GM12873 (cell line): ENCODE measurements around the gene ROR2.

Experiments used
- TF ChIP-seq, protein P1 (sequence below): IDR thresholded peaks from 2 replicates; pipeline ENCODE4 v1.5.1; 2012; ENCODE audit warnings: low read depth, mild to moderate bottlenecking, moderate library complexity, low read length, control low read depth; ENCODE audit not compliant: insufficient read depth; ENCODE audit errors: missing control alignments

The ROR2 gene

DNA sequence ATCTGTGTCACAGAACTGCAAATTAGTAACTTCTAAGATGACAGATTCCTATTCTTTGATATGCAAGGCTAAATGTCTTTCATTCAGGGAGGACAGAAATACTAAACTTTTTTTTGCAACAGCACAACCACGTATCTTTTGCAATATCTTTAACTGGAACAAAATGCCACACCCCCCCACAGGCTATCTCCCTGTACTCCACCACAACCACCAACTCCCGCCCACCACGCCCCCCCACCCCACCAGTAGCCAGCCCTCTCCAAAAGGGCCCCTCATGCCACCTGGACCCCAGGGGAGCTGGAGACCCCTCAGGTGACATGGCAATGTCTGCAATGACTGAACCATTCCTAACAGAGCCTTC, 131.8 kb downstream of the ROR2 start:
- TF ChIP-seq, protein P1, sequence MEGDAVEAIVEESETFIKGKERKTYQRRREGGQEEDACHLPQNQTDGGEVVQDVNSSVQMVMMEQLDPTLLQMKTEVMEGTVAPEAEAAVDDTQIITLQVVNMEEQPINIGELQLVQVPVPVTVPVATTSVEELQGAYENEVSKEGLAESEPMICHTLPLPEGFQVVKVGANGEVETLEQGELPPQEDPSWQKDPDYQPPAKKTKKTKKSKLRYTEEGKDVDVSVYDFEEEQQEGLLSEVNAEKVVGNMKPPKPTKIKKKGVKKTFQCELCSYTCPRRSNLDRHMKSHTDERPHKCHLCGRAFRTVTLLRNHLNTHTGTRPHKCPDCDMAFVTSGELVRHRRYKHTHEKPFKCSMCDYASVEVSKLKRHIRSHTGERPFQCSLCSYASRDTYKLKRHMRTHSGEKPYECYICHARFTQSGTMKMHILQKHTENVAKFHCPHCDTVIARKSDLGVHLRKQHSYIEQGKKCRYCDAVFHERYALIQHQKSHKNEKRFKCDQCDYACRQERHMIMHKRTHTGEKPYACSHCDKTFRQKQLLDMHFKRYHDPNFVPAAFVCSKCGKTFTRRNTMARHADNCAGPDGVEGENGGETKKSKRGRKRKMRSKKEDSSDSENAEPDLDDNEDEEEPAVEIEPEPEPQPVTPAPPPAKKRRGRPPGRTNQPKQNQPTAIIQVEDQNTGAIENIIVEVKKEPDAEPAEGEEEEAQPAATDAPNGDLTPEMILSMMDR = no peak

DNA sequence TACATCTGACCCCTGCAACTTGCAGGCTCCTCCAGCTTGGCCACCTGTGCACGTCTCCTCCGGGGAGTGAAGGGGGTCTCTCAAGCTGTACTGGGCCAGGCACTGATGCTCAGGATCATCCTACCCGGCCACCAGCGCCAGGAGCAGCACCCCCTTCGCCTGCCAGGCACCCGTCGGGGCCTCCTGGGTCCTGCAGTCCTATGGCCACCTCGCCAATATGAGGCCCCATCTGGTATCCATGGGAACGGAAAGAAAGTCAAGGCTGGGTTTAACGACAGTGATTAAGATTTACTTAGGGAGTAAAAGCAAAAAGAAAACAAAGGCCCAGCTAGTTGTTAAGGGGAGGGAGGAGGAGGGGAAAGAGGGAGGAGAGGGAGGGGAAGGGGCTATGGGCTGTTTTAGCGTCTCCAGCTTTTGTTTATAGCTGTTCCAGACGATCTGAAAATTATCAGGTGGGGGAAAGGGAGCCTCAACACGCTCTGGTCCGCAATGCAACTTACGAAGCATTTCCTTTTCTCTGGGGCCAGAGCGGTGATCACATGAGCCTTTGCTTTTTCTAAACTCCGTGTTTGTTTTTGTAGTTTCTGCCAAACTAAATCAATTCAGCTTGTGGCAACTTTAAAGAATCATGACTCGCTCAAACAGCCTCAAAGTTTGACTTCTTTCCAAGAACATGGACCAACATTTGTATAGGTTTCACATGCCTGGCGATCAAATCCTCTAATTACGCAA, 132.4 kb downstream of the ROR2 start:
- TF ChIP-seq, protein P1 = no peak

DNA sequence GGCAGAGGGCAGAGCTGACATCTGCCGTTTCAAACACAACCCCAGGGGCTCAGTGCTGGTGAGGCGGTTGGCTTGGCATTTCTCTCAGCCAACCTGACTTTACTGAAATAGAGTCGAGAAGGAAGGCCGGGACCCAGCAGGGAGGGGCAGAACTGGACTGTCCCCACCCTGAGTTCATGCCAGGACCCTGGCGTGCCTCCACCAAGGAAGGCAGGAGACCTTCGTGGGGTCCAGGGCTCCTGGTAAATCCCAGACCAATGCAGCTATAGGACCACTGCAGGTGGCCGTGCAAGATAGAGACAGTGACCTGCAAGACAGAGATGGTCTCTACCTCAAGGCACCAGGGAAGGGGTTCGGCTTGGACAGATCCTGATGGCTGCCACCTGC, 132.9 kb downstream of the ROR2 start:
- TF ChIP-seq, protein P1 = no peak

DNA sequence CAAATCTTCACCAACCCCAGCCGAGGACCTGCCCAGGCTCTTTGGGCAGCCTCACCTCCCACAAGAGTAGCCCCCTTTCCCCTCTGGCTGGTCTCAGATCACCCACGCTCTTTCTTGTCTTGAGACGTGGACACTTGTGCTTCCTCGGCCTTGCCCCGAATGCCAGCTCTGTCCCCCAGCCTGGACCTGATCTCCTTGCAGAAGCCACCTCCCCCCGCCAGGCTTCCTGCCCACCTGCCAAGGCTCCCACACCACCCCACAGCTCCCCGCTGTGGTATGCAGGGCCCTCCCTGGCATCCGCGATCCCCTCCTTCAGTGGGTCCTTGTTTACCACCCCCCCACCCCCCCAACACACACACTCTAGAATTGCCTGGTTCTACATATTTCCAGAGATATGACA, 133.7 kb downstream of the ROR2 start:
- TF ChIP-seq, protein P1 = no peak

DNA sequence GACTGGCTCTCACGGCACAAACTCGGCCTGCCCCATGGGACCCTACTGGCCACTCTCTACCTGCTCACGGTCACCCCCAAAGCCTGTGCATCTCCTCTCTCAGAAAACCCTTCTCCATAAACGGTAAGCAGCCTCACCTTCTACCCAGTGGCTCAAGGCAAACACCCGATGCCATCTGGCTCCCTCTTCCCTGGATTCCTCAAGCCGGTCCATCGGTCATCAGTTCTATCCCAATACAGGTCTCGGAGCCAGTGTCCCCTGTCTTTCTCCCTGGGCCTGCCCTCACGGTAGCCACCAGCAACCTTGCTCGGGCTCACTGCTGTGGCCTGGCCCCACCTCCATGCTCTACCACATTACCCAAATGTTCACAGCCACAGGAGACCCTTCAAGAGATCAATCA, 134.1 kb downstream of the ROR2 start:
- TF ChIP-seq, protein P1 = no peak

DNA sequence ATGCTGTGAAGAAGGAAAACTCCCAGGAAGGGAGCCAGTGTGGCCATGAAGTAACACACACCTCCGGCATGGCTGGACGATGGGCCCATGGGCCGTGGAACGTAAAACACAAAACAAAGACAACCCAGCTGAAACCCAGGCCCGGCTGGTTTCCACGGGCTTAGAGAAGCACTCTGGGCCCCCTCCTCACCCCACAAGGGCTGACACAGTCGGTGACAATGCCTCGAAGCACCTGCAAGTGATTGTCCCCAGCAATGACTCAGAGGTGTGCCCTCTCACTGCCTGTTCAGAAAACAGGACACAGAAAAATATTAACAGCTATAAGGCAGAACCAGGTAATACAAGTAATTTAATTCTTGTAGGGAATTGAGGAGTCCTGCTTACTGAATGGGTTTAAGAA, 135.3 kb downstream of the ROR2 start:
- TF ChIP-seq, protein P1 = no peak

DNA sequence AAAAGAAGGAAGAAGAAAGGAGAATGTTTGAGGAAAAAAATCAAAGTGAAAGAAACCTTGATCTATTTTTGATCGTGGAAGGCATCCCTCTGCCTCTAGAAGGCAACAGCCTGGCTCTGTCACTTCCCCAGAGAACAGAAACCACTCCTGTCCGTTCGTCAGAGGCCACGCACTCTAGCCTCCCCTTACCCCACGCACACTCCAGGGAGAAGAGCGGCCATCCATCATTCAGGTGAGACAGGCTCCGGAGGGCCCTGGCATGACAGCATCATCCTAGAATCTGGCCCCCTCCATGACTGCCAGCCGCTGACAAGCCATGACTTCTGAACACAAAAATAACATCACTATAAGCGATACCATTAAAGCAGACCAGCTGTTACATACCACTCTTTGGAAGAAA, 135.8 kb downstream of the ROR2 start:
- TF ChIP-seq, protein P1 = no peak
